Liver (tissue), 9 donors: Measurements from ENCODE around the gene RNH1. TPM values are rescaled to one million over a fixed set of nuclear protein-coding genes. Genes with fewer than 3 reads are reported as not detected.

Experiments
- DNase-seq: peaks from one replicate; pipeline ENCODE4 v3.0.0-alpha.2; 2017; ENCODE audit warnings: low spot score
- H3K27ac ChIP-seq, 2 donors: one replicate each; pipeline ENCODE4 v1.7.0; 2013; ENCODE audit warnings: inconsistent platforms in 2 of 2, low read length in 2 of 2, control low read depth in 1 of 2, low read depth in 1 of 2, mild to moderate bottlenecking in 1 of 2
- H3K27me3 ChIP-seq, 4 donors: one replicate each; pipeline versions ENCODE4 v1.6.1 to v1.7.0; 2013; ENCODE audit warnings: low read length in 3 of 4, inconsistent platforms in 1 of 4, mild to moderate bottlenecking in 1 of 4, moderate library complexity in 1 of 4; ENCODE audit not compliant: control insufficient read depth in 4 of 4, insufficient read depth in 4 of 4
- H3K36me3 ChIP-seq, 4 donors: one replicate each; pipeline versions ENCODE4 v1.6.1 to v1.7.0; 2013; ENCODE audit warnings: low read length in 3 of 4, mild to moderate bottlenecking in 3 of 4, low read depth in 1 of 4, moderate library complexity in 1 of 4; ENCODE audit not compliant: control insufficient read depth in 4 of 4, insufficient read depth in 3 of 4
- H3K4me1 ChIP-seq, 4 donors: one replicate each; pipeline versions ENCODE4 v1.6.1 to v1.7.0; 2013; ENCODE audit warnings: low read length in 3 of 4, mild to moderate bottlenecking in 3 of 4, moderate library complexity in 1 of 4; ENCODE audit not compliant: control insufficient read depth in 4 of 4, insufficient read depth in 4 of 4
- H3K4me3 ChIP-seq, 3 donors: one replicate each; pipeline versions ENCODE4 v1.6.1 to v1.7.0; 2013; ENCODE audit warnings: low read length in 3 of 3, control low read depth in 1 of 3, low read depth in 1 of 3, mild to moderate bottlenecking in 1 of 3
- H3K9ac ChIP-seq, 2 donors: one replicate each; pipeline ENCODE4 v1.7.0; 2013; ENCODE audit warnings: low read length in 2 of 2, mild to moderate bottlenecking in 2 of 2, moderate library complexity in 2 of 2, control low read depth in 1 of 2, low read depth in 1 of 2
- H3K9me3 ChIP-seq, 4 donors: one replicate each; pipeline versions ENCODE4 v1.6.1 to v1.7.0; 2013; ENCODE audit warnings: low read length in 3 of 4; ENCODE audit not compliant: control insufficient read depth in 4 of 4
- ATF3 ChIP-seq: IDR thresholded peaks from 2 replicates; pipeline ENCODE4 v1.6.1; 2016; ENCODE audit warnings: antibody characterized with exemption
- CTCF ChIP-seq: fragments of 150-350 bp; IDR thresholded peaks from 2 replicates; pipeline ENCODE4 v1.5.1; 2017; ENCODE audit warnings: improper control_type of control experiment, low read depth, low read length; ENCODE audit not compliant: missing input control
- EGR1 ChIP-seq, 2 donors: IDR thresholded peaks; 2 replicates each; pipeline ENCODE4 v1.6.1; 2016 to 2018; ENCODE audit warnings: antibody characterized with exemption in 2 of 2, low read depth in 2 of 2
- FOXA1 ChIP-seq: IDR thresholded peaks from 2 replicates; pipeline ENCODE4 v1.6.1; 2016; ENCODE audit warnings: antibody characterized with exemption
- FOXA2 ChIP-seq: IDR thresholded peaks from 2 replicates; pipeline ENCODE4 v1.6.1; 2016; ENCODE audit warnings: antibody characterized with exemption
- GABPA ChIP-seq, 2 donors: IDR thresholded peaks in 1 of 2; conservative IDR thresholded peaks in 1 of 2; 2 replicates each; pipeline ENCODE4 v1.6.1; 2016; ENCODE audit warnings: antibody characterized with exemption in 2 of 2, mild to moderate bottlenecking in 1 of 2, moderate library complexity in 1 of 2
- HNF4A ChIP-seq, 2 donors: conservative IDR thresholded peaks; 2 replicates each; pipeline ENCODE4 v1.6.1; 2016; ENCODE audit warnings: antibody characterized with exemption in 2 of 2, mild to moderate bottlenecking in 2 of 2
- JUND ChIP-seq, 2 donors: IDR thresholded peaks; 2 replicates each; pipeline ENCODE4 v1.6.1; 2016; ENCODE audit warnings: antibody characterized with exemption in 2 of 2
- MAX ChIP-seq: IDR thresholded peaks from 2 replicates; pipeline ENCODE4 v1.6.1; 2016; ENCODE audit warnings: antibody characterized with exemption
- NR2F2 ChIP-seq: IDR thresholded peaks from 2 replicates; pipeline ENCODE4 v1.6.1; 2016; ENCODE audit warnings: antibody characterized with exemption
- REST ChIP-seq: IDR thresholded peaks from 2 replicates; pipeline ENCODE4 v1.6.1; 2016; ENCODE audit warnings: antibody characterized with exemption, mild to moderate bottlenecking
- RXRA ChIP-seq, 2 donors: IDR thresholded peaks; 2 replicates each; pipeline ENCODE4 v1.6.1; 2017 to 2018; ENCODE audit warnings: antibody characterized with exemption in 2 of 2, mild to moderate bottlenecking in 1 of 2
- SP1 ChIP-seq: IDR thresholded peaks from 2 replicates; pipeline ENCODE4 v1.6.1; 2018; ENCODE audit warnings: antibody characterized with exemption, mild to moderate bottlenecking
- TAF1 ChIP-seq: conservative IDR thresholded peaks from 2 replicates; pipeline ENCODE4 v1.6.1; 2016; ENCODE audit warnings: antibody characterized with exemption, mild to moderate bottlenecking
- YY1 ChIP-seq: IDR thresholded peaks from 2 replicates; pipeline ENCODE4 v1.6.1; 2016; ENCODE audit warnings: antibody characterized with exemption, mild to moderate bottlenecking
- ZBTB33 ChIP-seq: IDR thresholded peaks from 2 replicates; pipeline ENCODE4 v1.6.1; 2016; ENCODE audit warnings: antibody characterized with exemption
- WGBS: extraction: QIAGEN DNeasy Blood & Tissue Kit; methylation state at CpG from one replicate; pipeline ENCODE4 v1.1.7; 2013; 5-methylcytosine and 5-hydroxymethylcytosine counted together
- polyA plus RNA-seq, 2 donors: library from polyadenylated mRNA; stranded (reverse) in 1 of 2; unstranded in 1 of 2; fragments of 200-250 nt in 1 of 2; fragments of >200 nt in 1 of 2; fragmentation: Nextera tagmentation in 1 of 2; extraction: Ambion mirVana in 1 of 2; gene quantifications; one replicate each; pipeline versions ENCODE4 v1.2.1 to v1.2.3, GENCODE V29; 2013 to 2015
- total RNA-seq, 2 donors: library from RNA; depleted of rRNA; stranded (reverse); fragments of >200 nt; gene quantifications; one replicate each; pipeline ENCODE4 v1.2.3, GENCODE V29; 2014
- donor health status: healthy.
- donor health status: healthy.
- donor health status: healthy.
- donor health status: healthy.
- donor health status: healthy.

Gene RNH1
- total and polyA plus RNA-seq, 4 donors, result 68.5 to 99.1 (median 76.8) TPM

GRCh38 chr11:544817-545166 is 37.8 kb upstream of the RNH1 start:
- WGBS, result 86% methylated on average over 5 of the region's 5 CpGs
- Histone ChIP-seq H3K9me3 (no peaks in the 10 kb centered on the region), H3K36me3 (peaks cover 0 to 1% (median 0%) of the 10 kb centered on the region in 4 donors), H3K27ac (no peak overlapping the region), H3K27me3 (no peaks in the 10 kb centered on the region), H3K4me1 (no peaks in the 10 kb centered on the region), H3K9ac (no peak overlapping the region), H3K4me3 (no peak overlapping the region)
- TF ChIP-seq NR2F2 (no peak), GABPA (IDR thresholded peaks at IDR 0.05 in 1 of 2, conservative IDR thresholded peaks at IDR 0.05 in 1 of 2) (no peak), REST (no peak), CTCF (no peak), HNF4A (conservative IDR thresholded peaks at IDR 0.05) (no peak), ATF3 (no peak), FOXA1 (no peak), FOXA2 (no peak), YY1 (no peak), MAX (no peak), EGR1 (IDR thresholded peaks at IDR 0.05; ENCODE audit: low read depth in 2 of 2) (no peak), SP1 (no peak), TAF1 (no peak), ZBTB33 (no peak), RXRA (IDR thresholded peaks at IDR 0.05) (no peak), JUND (IDR thresholded peaks at IDR 0.05) (no peak)
- DNase-seq, result no peak

GRCh38 chr11:541433-541885 is 34.4 kb upstream of the RNH1 start:
- TF ChIP-seq FOXA1, result no peak
- TF ChIP-seq FOXA2, result no peak
- no peak for TF ChIP-seq ZBTB33
- TF ChIP-seq HNF4A (conservative IDR thresholded peaks at IDR 0.05), result no peak
- TF ChIP-seq RXRA (IDR thresholded peaks at IDR 0.05), result no peak
- 91% methylated on average over 20 of the region's 20 CpGs for WGBS
- H3K27me3 ChIP-seq, result no peaks in the 10 kb centered on the region
- H3K4me1 ChIP-seq, result peaks cover 3 to 14% (median 9%) of the 10 kb centered on the region in 4 donors
- H3K36me3 ChIP-seq, result no peaks in the 10 kb centered on the region
- H3K27ac ChIP-seq, result no peak overlapping the region
- H3K9ac ChIP-seq, result no peak overlapping the region
- no peaks in the 10 kb centered on the region for H3K9me3 ChIP-seq
- no peak overlapping the region for H3K4me3 ChIP-seq
- DNase-seq, result no peak
